RCC 7860 (cell line): Measurements from ENCODE around the gene MFSD12.

ENCODE experiments used
- DNase-seq: peaks from one replicate; pipeline ENCODE4 v3.0.0-alpha.2; 2015; ENCODE audit warnings: low spot score
- FAIRE-seq: peaks from 2 replicates; lab custom pipeline; 2012; peaks lifted over from hg19 to GRCh38; lab: Jason Lieb, UNC

MFSD12 gene

GRCh38 chr19:3526507-3527237 is 30.7 kb downstream of the MFSD12 start:
- DNase-seq (no peak), FAIRE-seq (no peak)

- no peak for DNase-seq
- no peak for FAIRE-seq
These were observed 32.4 kb downstream of the MFSD12 start for GRCh38 chr19:3524904-3525451.

DNA sequence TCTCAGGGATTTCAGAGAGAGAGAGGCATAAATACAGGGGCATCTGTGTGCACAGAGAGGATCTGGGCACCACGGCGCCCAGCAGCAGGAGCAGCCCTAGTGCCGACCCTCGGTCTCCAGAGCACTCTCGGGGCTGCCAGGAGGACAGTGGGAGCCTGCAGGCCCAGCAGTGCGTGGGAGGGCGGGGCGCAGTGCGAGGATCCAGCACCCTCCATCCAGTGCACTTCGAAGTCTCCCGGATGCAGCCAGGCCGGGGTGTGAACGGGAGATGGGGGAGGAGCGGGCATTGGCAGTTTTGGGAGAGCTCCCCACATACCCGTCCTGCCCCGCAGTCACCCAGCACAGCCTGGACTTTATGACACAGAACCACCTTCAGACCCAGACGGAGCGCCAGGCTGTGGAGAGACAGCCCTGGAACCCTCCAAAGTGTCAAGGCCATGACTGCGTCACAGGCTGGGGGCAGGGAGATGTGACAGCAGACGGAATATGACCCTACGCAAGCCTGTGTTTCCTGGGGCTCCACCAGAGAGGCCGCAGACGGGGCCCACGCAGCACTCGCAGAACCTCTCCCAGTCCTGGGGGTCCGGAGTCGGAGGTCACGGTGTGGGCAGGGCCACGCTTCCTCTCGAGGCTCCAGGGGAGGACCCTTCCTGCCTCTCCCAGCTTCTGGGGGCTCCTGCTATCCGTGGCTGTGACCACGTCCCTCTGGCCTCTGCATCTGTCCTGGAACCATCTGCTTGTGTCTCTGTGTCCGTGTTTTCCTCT is 33.1 kb downstream of the MFSD12 start:
- FAIRE-seq (no peak), DNase-seq (no peak)

DNA sequence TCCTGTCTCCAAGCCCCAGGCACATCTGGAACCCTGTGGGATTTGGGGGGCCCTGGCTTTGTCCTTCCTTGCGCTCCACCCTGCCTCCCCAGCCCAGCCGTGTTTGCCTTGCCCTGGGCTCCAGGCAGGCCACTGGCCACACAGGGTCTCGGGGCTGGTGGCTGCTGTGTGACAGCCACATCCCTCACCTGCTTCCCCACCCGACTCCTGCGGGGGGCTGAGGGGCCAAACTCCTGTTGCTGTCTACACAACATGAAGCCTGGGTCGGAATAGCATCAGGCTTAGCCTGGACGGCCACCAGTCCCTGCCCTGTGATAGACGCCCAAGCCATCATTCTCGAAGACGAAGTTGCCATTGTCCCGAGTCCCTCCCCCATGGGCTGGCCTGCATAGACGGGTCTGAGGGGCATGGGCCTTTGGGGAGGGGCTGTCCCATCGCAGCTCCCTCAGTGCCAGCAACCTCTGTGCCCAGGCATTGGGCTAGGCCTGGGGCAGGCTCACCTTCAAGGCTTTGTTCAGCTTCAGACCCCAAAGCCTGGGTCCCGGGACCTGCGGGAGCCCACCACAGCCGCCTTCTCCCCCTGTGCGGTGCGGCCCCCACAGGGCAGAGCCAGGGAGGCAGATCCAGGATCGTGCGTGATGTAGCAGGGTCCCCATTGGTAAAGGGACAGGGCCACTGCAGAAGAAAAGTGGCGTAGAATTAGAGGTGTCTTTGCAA is 33.9 kb downstream of the MFSD12 start:
- DNase-seq: no peak
- FAIRE-seq: no peak

GRCh38 chr19:3522421-3523360 is 34.7 kb downstream of the MFSD12 start:
- FAIRE-seq (no peak), DNase-seq (no peak)

DNA sequence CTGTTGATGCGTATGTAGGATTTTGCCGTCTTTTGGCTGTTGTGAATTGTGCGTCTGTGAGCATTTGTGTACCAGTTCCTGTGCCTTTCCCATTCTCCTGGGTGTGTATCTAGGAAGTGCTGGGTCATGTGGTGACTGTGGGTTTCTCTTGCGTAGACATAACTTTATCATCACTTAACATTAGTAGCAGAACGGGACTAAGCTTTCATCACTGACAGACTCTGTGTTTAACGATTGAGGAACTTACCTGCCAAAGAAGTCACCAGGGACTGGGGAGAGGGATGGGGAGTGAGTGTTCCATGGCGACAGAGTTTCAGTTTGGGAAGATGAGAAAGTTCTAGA is 36.3 kb downstream of the MFSD12 start:
- DNase-seq (no peak), FAIRE-seq (no peak)

DNA sequence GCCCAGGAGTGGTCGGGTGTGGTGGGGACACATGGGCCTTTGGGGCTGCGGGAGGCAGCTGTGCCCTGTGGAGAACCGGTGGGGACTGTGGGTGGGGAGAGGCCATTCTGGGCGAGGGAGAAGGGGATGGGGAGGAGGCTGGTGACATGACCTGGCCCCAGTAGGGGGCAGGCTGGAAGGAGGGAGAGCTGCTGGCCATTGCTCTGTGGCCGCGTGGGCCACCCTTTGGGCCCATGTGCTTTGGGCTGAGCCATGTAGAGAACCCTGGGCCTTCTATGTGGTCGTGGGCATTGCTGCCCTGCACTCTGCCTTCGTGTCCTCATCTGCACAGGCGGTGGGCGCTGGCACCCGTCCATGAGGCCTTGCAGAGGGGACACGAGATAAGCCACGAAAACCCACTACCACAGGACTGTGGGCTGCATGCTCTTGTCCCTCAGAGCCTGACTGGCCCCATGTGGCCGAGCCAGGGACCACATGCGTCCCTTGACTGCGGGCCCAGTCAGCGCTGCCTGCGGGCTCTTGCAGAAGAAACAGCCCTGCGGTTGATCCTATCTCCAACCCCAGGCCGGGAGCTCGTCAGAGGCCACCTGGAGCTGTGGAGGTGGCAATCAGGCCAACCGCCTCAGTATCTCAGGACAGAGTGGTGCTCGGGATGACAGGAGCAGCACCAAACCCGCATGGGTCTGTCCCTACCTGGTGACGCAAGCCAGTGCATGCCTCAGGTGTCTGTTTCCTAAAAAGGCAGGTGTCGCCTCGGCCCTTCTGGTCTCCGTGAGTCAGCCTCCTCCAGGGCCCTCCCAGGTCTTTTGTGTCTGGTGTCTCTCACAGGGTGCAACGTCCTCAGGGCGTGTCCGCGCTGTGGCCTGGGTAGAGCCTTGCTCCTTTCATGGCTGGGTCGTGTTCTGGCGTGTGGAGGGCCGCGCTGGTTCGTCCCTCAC is 37.0 kb downstream of the MFSD12 start:
- DNase-seq (no peak), FAIRE-seq (no peak)

- DNase-seq (no peak), FAIRE-seq (no peak)
These were observed 38.3 kb downstream of the MFSD12 start for GRCh38 chr19:3519126-3519525.

GRCh38 chr19:3518659-3519058 is 38.7 kb downstream of the MFSD12 start:
- DNase-seq: no peak
- no peak for FAIRE-seq

DNA sequence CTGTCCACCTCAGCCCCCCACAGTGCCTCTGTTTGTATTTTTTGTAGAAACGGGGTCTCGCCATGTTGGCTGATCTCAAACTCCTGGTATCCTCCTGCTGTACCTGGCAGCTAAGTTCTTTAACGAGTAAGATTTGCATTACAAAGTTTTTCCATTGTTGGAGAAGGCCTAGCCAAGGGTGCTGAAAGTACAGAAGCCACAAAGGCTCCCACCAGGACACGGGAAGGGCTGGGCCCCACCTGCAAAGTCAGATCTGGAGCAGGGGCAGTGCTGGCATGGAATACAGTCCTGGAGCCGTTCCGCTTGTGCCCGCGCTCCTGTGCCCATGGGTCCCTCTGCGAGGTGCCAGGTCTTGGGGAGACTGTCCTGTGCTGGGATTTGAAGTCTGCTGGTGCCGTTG is 39.1 kb downstream of the MFSD12 start:
- DNase-seq: no peak

DNA sequence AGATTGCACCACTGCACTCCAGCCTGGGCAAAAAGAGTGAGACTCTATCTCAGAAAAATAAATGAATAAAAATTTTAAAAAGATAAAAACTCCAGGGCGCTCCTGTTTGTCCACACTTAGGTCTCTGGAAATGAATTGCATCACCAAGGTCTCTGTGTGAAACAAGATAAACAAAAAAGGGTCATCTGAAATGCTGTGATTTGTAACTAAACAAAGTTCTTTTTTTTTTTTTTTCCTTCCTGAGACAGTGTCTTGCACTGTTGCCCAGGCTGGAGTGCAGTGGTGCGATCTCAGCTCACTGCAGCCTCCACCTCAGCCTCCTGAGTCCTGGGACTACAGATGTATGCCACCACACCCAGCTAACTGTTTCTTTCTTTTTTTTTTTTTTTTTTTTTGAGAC is 39.7 kb downstream of the MFSD12 start:
- no peak for DNase-seq
- no peak for FAIRE-seq

More for the DNA sequence above, 39.1 kb downstream of the MFSD12 start:
- FAIRE-seq: no peak

GRCh38 chr19:3516675-3517207 is 40.6 kb downstream of the MFSD12 start:
- FAIRE-seq (no peak), DNase-seq (no peak)

DNA sequence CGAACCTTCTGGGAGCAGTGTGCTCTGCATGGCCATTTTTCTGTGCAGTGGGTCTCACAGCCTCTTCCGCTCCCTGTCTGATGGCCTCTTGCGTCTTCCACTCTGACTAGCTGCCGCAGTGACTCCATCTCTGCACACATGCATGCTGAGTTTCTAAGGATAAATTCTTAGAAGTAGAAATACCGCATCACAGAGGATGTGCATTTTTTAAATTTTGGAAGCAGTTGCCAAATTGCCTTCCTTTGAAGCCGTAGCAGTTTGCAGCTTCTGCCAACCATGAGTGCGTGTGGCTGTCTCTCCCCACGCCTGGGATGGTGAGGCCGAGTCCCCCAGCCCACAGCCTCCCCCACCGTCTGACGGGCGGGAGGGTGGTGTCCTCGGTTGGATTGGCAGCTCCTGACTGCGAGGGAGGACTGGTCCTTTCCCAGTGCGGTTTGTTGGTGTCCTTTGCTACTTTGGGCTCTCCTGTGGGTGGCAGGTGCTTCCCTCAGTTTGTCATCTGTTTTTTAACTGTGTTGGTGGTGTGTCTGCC is 41.4 kb downstream of the MFSD12 start:
- FAIRE-seq (no peak), DNase-seq (no peak)

DNA sequence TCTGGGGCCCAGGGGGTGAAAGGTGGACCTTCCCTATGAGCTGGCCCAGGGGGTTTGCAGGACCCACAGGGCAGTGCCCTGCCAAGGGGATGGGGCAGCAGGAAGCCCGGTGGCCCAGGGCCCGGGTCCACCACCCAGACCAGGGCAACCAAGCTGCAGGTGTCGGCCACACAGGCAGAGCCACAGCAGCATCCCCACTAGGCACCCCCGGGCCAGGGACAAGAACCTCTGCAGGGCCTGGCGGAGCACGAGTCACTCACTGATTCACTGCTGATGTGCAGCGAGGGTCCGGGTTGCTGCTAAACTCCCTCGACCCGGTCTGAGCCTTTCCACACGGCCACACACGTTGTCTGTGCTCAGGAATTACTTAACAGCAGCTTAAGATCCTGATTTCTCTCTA is 42.5 kb downstream of the MFSD12 start:
- DNase-seq (no peak), FAIRE-seq (no peak)

DNA sequence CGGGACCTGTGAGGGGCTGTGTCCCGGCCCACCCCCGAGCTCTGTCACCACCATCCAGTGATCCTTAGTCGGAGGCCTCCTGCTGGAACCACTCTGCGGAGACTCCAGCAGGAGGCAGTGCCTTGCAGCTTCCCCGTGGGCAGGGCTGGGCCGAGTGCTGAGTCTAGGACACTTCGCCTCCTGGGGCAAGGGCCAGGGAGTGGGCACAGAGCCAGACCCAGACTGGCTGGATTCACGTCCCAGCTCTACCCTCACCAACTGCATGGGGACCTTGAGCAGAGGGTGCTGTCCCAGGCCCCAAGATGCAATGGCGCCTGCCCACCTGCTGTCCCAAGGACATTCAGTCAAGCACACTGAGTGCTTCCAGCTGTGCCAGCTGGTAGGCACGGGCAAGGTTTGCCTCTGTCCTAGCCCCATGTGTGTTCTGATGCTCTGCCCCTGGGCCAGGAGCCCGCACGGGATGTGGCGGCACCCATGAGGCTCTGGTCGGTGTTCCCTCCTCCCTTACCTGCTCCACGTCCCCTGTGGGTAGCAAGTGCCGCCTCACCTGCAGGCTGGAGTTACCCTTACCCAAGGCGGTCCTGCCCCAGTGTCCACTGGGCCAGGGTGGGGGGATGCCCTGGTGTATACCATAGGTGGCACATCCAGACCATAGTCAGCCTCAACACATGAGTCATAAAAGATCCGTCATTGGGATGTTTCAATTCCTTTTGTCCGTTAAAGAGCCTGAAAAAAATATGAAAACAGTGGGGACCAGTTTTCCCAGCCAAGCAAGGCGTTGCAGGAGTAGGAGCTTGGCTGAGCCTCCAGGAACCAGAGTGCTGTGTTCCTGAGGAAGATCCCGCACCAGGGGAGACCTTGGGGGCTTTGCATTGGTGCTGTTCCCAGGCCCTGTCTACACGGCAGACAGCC is 43.9 kb downstream of the MFSD12 start:
- no peak for DNase-seq
- FAIRE-seq: no peak

GRCh38 chr19:3512562-3513228 is 44.7 kb downstream of the MFSD12 start:
- FAIRE-seq (no peak), DNase-seq (no peak)

- DNase-seq: no peak
- FAIRE-seq: no peak
These were observed 45.7 kb downstream of the MFSD12 start for GRCh38 chr19:3511506-3512251.
